IMR-90 (cell line): Measurements from ENCODE around the gene HSP90B1.

Source experiments
- BHLHE40 ChIP-seq: fragments of 150-350 bp; IDR thresholded peaks from 2 replicates; pipeline ENCODE4 v1.6.1; 2016; ENCODE audit warnings: mild to moderate bottlenecking, low read depth, low read length
- FOS ChIP-seq: fragments of 150-350 bp; IDR thresholded peaks from 2 replicates; pipeline ENCODE4 v1.6.1; 2016; ENCODE audit warnings: low read depth, low read length
- MXI1 ChIP-seq: IDR thresholded peaks from 2 replicates; pipeline ENCODE4 v1.6.1; 2012; ENCODE audit warnings: low read depth, mild to moderate bottlenecking, low read length, moderate library complexity, borderline replicate concordance
- POLR2A ChIP-seq: IDR thresholded peaks from 2 replicates; pipeline ENCODE4 v1.6.1; 2012; ENCODE audit warnings: mild to moderate bottlenecking, low read depth, low read length
- RAD21 ChIP-seq: IDR thresholded peaks from 2 replicates; pipeline ENCODE4 v1.6.1; 2012; ENCODE audit warnings: low read length, improper control_type of control experiment
- RCOR1 ChIP-seq: IDR thresholded peaks from 2 replicates; pipeline ENCODE4 v1.6.1; 2012; ENCODE audit warnings: mild to moderate bottlenecking, low read length, improper control_type of control experiment; ENCODE audit not compliant: insufficient replicate concordance
- RFX5 ChIP-seq: IDR thresholded peaks from 2 replicates; pipeline ENCODE4 v1.8.0; 2012; ENCODE audit warnings: low read depth, mild to moderate bottlenecking, low read length, moderate library complexity
- TF ChIP-seq, protein P1 (sequence below): conservative IDR thresholded peaks from 2 replicates; pipeline ENCODE4 v1.5.1; 2012; ENCODE audit warnings: mild to moderate bottlenecking, low read depth, low read length, improper control_type of control experiment

DNA sequence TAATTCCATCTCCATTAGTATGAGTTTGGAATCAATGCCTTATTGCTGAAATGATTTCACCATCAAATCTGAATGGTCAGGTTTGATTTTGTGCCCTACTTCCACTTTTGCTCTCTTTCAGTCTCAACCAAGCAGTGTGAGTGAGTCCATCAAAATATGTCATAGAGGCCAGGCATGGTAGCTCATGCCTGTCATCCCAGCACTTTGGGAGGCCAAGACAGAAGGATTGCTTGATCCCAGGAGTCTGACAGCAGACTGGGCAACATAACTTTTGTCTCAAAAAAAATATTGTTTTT is 22.0 kb upstream of the HSP90B1 start:
- TF ChIP-seq, protein P1, sequence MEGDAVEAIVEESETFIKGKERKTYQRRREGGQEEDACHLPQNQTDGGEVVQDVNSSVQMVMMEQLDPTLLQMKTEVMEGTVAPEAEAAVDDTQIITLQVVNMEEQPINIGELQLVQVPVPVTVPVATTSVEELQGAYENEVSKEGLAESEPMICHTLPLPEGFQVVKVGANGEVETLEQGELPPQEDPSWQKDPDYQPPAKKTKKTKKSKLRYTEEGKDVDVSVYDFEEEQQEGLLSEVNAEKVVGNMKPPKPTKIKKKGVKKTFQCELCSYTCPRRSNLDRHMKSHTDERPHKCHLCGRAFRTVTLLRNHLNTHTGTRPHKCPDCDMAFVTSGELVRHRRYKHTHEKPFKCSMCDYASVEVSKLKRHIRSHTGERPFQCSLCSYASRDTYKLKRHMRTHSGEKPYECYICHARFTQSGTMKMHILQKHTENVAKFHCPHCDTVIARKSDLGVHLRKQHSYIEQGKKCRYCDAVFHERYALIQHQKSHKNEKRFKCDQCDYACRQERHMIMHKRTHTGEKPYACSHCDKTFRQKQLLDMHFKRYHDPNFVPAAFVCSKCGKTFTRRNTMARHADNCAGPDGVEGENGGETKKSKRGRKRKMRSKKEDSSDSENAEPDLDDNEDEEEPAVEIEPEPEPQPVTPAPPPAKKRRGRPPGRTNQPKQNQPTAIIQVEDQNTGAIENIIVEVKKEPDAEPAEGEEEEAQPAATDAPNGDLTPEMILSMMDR = no peak
- TF ChIP-seq POLR2A = no peak
- no peak for TF ChIP-seq BHLHE40
- TF ChIP-seq RCOR1 = no peak
- TF ChIP-seq RFX5 = no peak
- no peak for TF ChIP-seq RAD21
- TF ChIP-seq MXI1 = no peak
- no peak for TF ChIP-seq FOS
